GM19452 (cell line): ENCODE data around the gene COL4A4.
"Not testable (repeated sequence)": the region's sequence is repeated elsewhere in the genome, so short reads cannot be mapped to it uniquely, and the experiment has no call there.

Source experiments
- ATAC-seq: cut with Tn5 transposase; IDR thresholded peaks from one replicate; pipeline ENCODE4 v1.9.1; 2021; ENCODE audit not compliant: unreplicated experiment

Gene COL4A4

DNA sequence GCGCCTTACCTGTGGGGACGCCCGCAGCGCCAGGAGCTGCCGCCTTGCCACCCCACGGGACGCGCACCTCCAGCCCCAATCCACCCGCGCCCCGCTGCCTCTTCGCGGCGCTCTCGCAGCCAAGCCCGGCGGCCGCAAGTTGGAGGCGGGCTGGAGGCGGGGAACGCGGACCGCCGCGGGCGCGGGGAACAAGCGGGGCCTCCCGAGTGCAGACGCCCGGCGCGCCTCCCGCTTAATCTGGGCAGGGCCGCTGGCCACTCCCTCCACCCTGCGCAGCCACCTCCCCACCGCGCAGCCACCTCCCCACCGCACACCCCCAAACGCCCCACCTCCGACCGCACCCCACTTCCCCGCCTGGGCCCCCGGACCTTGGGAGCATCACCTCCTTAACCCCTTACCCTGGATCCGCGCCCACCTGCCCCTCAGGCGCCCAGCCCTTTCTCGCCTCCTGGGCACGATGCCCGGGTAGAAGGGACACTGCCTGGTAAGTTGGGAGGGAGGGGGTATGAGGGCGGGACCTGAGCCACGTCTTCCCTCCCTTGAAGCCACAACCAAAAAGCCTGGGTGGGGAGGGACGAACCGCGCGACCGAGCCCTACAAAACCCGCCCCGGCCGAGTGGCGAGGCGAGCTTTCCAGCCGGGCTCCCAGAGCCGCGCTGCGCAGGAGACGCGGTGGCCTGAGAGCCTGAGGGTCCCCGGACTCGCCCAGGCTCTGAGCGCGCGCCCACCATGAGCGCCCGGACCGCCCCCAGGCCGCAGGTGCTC, at the start of gene COL4A4, which contains the start of gene COL4A3:
Gene COL4A4 (minus strand): TSS at position 208 of the 765 bp plus-strand sequence. CDS start 16,722 bp downstream, outside the sequence.
Gene COL4A3 (plus strand): TSS at position 627 of the 765 bp plus-strand sequence. CDS start 103 bp downstream, at position 730.
- ATAC-seq, result peak; percentile 40

DNA sequence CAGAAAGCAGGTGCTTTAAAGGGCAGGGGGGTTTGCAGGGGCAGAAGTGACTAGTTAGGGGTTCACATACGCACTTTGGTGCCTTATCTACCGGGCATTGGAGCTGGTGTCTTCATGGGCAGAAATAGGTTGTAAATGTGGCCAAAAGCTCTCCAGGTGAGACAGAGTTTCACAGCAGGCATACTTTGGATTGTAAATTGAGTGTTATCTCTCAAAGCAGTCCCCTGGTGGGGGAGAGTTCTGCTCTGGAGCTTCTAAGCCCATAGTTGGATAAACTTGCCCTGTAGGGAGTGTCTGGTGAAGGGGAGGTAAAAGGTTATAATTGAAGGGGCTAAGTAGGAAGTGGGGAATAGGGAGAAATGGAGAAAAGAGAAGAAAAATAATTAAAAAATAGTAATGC, 43.6 kb upstream of the COL4A4 start:
- no peak for ATAC-seq

DNA sequence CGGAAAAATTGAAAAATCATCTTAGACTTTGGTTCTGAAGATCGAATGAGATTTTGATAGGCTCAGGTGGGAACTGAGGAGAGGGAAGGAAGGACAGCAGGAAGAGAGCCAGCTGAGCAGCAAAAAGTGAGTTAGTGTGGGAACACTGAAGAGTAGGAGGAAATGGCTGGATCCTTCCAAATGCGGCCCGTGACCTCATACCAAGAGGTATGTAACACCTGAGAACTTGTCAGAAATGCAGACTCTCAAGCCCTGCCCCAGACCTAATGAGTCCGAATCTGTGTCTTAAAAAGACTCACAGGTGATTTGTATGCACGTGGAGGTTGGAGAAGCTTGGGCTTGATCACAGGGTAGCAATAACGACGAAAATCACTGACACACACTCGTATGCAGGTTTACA, 42.4 kb upstream of the COL4A4 start:
- no peak for ATAC-seq

DNA sequence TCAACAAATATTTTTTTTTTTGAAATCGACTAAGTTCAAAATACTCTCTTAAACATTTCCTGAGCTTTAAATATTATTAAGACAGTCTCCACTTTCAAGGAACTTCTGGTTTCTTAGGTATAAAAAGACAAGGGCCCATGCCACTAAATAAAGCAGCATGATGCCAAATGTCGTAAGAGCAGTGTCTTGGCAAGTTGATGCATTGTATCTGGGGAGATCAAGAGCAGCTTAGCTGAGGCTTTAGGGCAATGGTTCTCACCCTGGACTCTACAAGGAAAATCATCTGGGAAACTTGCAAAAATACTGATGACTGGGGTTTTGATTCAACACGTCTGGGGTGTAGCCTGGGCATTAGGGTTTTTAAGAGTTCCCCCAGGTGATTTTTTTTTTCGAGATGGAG, 41.7 kb upstream of the COL4A4 start:
- ATAC-seq, result no peak

DNA sequence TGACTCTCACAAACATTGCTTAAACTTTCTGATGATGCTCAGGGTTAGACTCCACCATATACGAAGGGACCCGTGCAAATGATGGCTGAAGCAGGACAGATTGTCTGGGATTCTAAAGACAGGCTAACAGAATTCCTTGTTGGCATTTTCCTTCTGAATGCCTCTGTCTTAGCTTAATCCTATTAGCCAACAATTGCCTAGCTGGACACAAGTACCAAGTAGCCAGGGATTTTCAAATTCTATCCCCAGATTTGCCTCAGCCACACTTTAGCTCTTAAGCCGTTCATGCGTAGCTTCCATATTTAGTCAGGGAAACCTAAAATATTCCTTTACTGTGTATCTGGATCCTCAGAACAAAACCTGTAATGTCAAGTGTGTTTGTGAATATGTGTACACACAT, 40.4 kb upstream of the COL4A4 start:
- ATAC-seq, result no peak

DNA sequence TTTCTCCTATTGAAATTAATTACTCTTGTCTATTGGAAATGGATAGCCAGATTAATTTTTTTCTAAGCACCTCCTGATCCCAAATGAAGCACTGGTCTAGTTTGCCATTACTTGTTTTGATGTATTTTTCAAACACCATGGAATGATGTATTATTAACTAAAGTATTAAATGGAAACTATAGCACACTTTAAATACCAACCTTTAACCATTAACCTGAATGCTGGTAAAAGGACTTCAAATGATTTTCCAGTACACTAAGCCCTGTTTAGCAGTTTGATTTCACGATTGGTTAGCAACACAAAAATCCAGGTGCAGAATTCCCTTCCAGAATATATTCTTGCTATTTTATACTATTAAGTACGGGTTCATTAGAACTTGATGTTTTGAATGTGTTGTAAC, 37.8 kb upstream of the COL4A4 start:
- ATAC-seq, result no peak

DNA sequence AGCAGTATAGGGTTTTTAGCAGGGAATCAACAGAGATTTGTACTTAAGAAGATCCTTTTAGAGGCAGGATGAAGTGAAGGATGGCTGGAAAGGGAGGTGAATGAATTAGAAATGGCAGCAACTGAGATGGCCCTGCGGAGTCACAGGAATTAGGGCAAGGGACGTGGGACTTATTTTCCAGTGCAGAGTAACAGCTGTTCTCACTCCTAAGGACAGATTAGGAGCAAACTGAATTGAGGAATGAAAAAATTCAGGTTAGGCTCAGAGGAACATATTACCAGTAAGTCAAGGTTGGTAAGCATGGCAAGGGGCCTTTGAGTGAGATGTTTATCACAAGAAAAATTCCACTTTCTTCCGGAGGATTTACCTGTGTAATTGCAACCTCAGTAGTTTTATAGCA, 34.9 kb upstream of the COL4A4 start:
- no peak for ATAC-seq

DNA sequence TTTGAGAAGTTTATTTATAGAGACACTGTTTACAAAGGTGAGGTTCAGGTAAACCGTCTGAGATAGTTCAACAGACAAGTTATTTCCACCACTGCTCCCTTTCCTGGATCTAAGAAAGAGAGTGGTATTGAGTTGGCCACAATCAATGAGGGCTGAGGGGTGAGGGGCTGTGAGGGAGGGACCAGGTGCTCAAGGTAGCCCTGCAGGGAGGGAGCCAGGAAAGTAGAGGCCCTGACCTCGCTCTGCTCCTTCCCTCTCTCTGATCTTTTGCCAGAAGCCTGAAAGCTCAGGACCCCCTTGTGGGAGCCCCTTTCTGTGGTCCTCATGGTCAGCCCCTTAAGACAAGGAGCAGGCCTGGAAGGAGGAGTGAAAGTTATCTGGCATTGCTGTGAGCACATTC, 30.2 kb upstream of the COL4A4 start:
- ATAC-seq, result no peak

DNA sequence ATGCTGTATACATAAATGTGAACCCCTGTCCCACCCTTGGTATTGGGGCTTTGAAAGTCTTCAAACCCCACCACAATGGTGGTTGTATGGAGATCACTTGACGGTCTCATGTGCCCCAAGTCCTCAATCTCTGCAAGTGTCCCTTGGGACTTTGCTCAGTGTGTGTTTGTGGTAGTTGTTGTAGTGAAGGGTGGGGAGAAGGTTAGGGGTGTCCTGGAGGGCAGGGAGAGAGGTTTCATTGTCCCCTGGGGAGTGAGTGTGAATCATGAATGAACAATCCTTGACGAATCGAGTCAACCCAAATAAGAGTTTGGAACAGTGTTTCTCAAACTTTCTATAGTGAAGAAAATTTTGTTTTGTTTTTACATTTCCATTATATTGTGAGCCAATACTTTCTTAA, 28.5 kb upstream of the COL4A4 start:
- no peak for ATAC-seq

DNA sequence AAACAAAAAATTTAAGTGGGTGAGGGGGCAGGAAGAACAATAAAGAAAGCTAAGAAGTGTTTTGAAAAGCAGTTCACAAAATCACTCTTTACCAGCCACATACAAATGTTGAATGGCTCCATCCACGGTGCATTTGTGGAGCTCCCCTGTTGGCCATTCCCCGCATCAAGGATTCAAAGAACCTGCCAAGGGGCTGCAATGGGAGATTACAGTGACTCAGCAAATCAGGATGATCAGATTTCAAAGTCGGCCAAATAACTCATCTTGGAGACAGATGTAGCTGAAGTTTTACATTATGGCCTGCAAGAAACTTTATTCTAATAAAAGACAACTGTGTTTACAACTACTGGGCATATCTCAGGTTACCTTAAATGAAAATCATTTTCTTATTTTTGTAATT, 27.4 kb upstream of the COL4A4 start:
- no peak for ATAC-seq

DNA sequence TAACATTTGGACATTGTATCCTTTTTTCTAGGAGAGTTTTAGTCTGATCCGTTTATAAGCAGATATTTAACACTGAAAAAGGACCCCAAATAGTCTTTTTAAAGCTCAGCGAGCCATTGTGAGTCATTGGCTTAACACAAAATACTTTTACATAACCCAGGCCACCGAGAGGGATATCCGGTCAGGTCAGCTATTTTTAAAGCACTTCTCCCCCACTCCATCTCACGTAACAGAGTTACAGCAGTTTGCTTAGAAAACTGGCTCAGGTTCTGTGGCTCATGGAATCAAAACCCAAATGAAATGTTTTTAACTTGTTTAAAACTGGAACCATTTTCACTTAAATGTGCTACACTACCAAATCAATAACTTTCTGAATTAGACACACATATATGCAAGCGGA, 24.3 kb upstream of the COL4A4 start:
- ATAC-seq, result no peak

DNA sequence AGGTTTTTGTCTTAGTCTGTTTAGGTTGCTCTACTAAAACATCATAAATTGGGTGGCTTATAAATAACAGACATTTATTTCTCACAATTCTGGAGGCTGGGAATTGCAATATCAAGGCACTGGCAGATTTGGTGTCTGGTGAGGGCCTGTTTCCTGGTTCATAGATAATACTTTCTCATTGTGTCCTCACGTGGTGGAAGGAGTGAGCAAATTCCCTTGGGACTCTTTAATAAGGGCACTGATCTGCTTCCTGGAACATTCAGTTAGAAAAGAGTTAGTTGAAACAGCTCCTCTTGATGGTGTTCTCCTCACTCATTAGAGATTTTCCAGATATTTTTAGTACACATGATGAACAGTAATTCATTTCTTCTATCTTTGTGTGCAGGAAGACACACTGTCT, 22.7 kb upstream of the COL4A4 start:
- no peak for ATAC-seq

DNA sequence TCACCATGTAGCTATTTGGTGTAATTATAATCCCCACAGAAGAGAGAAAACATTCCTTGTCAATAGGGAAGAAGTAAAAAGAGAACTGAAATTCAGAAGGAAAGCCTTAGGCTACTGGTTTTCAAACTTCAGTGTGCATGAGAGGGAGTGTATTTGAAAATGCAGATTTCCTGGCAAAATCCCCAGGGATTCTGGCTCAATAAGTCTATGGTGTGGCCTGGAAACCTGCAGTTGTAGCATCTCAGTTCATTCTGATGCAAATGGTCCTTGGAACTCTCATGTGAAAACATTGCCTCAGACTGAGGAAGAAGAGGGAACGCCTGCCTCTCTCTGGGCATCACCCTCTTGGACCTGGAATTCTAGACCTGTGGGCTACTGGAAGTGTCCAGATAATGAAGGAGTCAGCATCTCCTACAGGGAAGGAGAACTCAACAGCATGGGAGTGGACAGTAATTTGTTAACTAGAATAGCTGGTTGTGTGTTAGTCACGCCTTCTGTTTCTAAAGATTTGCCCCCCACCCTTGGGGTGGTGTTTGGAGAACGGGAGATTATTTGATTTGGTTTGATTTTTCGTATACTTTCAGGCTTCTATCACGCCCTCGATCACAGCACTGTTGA, 21.7 kb upstream of the COL4A4 start:
- ATAC-seq, result no peak

DNA sequence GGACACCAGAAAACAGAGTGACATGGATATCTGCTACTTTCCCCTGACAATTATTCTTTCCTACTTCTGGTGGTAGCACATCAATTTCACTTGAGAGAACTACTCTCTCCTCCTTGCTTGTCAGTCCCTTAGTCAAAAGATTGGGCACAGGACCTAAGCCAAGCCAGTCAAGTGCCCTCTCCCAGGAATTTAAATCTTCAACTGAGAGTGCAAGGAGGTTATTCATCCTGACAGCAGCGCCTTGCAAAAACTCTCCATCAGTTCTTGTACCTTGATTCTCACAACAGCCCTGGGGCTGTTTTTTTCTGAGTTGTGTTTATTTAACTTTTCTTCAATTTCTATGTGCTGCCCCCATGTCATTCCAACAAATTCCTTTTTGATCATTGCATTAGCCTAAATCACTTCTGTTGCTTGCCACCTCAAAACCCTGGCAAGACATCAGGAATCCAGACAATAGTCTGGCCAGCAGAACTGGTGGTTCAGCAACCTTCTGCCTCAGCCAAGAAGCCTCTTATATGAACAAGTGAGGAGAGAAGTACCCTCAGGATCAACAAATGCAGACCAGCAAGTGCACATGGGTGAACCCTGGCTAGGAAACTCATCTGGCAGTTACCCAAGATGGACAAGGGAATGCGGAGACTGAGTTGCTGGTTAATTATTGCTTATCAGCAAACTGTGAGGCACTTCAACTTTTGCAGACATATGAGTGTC, 19.8 kb upstream of the COL4A4 start:
- no peak for ATAC-seq

DNA sequence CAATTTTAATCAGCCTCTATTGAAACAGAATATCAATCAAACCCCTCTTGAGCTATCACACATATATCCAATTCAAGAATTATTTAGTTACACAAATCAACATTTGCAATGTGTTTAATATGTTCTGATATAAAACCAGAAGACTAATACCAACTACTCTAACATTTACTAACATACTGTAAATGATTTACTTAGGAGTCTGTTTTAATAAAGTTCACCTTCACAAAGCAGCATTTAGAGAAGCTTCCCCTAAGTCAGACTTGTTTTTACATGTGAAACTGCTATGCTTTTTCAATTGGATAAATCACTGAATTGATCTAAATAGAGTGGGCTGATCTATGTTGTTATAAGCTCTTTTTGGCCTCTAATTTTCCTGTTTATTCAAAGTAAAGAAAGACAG, 18.8 kb upstream of the COL4A4 start:
- no peak for ATAC-seq

DNA sequence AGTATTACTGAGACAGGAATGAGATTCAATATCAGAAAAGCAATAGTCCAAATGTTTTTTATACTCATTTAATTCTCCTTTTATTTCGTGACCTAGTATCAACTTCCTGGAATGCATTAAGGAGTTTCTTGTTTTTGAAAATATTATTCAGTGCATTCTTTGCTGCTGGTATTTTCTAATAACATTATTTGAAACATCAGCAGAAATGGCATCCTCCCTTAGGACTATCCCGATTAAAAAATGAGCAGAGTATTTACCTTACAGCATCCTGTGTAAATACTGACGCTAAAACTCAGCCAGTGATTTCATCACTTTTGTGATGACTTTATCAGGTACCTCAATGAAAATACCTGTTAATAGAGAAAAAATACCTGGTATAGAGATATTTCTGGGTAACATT, 16.8 kb upstream of the COL4A4 start:
- ATAC-seq, result no peak

DNA sequence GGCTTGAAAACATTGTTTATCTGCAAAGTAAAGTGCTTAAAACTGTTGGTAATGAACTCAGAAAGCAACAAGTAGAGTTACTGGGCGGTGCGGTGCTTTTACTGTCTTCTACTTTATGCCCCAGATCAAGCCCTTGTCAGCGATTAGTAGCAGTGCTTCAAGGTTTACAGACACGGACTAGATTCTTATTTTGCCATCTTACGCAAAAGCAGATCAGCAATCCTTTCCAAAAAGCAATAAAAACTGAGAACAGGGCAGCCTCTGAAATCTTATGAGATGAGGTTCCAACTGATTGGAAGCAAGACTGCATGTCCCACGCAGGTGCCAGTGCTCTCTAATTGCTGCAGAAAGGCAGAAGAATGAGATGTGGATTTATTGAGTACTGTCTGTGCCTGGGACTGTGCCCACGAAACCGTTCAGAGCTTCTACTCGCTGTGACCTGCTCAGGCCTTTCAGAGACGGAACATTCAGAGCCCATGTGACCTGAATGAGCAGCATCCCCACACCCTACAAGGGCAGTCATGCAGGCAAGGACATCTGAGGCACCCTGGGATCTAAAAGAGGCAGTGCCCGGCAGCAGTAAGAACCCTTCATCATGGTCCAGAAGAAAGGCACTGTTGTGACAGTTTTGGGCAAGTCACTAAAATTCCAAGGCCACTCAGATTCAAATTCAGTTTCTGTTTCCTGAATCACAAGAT, 16.1 kb upstream of the COL4A4 start:
- ATAC-seq, result no peak

DNA sequence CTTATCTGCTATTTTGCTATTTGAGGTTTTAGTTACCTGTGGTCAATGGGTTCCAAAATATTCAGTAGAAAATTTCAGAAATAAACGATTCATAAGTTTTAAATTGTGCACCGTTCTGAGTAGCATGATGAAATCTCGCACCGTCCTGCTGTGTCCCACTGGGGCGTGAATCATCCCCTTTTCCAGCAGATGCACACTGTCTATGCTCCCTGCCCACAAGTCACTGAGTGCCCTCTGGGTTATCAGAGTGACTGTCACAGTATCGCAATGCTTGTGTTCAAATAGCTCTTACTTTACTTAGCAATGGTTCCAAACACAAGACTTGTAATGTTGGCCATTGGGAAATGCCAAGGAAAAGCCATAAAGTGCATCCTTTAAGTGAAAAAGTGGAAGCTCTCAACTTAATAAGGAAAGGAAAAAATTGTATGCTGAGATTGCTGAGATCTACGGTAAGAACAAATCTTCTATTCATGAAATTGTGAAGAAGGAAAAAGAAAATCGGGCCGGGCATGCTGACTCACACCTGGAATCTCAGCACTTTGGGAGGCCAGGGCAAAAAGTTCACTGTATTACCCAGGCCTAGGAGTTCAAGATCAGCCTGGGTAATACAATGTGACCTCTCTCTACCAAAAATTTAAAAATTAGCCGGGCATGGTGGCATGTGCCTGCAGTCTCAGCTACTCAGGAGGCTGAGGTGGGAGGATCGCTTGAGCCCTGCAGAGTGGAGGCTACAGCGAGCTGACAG, 13.8 kb upstream of the COL4A4 start:
- no peak for ATAC-seq

DNA sequence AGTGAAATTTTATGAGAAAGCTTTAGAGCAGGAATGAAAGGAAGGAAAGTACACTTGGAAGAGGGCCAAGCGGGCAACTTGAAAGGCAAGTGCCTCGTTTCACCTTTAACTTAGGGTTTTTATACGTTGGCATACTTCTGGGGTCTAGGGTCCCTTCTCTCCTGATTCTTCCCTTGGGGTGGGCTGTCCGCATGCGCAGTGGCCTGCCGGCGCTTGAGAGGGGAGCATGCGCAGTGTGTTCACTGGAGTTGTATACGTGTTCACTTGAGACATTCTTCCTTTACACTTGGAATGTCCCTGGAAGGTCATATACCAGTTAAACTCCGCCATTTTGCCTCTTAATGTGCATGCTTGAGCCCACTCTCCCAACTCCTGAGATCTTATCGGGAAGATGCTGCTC, 7.8 kb upstream of the COL4A4 start:
- ATAC-seq, result not testable (repeated sequence)

DNA sequence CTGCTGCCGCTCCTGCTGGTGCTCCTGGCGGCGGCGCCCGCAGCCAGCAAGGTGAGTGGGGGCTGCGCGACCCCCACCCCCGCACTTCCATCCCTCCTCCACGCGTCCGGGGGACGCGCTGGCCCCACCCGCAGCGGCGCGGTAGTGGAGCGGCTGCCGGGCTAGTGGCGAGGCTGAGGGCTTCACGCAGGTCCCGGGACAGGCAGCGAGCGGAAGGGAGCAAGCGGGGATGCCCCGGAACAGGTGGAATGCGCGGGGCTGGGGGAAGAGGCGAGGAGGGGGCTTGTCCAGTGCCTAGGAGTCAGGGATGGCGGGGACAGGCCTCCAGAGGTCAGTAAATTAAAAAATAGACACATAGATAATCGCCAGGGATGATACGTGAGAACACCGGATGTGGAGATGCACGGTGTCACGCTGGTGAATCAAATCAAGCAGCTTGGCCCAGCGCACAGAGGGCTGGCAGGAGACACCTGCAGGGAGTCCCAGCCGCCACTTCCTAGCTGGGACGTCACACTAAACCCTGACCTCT, 822 bp upstream of the COL4A4 start:
- ATAC-seq, result peak; percentile 65
